Measurements from ENCODE around the gene NR3C2. TPM values are rescaled to one million over a fixed set of nuclear protein-coding genes. Genes with fewer than 3 reads are reported as not detected.

Gene NR3C2
- total RNA-seq, 1 experiment from 2014 or later, result 2.7 TPM

DNA sequence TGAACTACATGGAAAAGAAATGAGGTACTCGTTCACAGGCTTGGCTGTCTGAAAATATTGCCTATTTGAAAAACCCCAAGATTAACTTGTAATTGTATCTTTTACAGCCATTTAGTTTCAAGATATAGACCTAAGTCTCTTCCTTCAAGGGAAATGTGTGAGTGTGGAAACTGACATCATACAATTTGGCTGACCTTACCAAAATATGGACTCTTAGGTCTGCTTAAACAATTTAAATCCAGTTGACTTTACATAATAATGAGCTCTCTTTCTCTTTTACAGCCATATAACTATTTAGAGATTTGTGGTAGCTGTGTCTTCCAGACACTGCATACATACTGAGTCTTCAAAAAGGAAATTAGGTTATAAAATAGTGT lies 186.9 kb downstream of the NR3C2 start (continued):
- TF ChIP-seq, protein P1, sequence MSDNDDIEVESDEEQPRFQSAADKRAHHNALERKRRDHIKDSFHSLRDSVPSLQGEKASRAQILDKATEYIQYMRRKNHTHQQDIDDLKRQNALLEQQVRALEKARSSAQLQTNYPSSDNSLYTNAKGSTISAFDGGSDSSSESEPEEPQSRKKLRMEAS (IDR thresholded peaks at IDR 0.05), result no peak
- TF ChIP-seq CEBPB (IDR thresholded peaks at IDR 0.05; ENCODE audit: low read depth), result no peak

DNA sequence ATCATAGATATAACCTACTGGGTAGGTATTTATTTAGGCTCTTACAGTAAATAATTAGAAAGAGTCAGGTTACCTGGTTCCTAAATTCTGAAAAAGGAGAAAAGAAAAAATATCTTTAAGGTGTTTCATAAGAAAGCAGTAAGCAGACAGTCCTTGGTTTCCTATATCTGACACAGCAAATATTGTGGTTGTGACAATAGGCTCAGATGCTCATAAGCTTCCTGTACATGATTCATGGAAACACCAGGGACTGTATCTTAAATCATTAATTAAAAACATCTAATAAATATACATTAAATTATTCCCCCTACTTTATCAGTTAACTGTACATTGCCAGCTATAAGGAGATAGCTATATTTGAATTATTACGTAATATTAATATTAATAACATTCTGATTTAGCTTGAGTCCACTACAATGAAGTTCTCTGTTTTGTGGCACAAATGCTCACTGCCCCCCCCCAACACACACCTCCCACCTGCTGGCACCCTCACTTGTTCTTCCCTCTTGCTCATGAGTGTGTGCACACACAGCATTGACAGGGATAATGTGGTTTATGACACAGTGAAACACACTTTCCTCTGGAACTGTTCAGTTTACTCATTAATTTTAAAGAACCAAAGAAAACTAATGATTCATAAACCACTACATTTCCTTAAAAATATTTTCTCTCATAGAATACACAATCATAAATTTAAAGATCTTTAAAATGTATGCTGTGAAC lies 187.4 kb downstream of the NR3C2 start:
- Histone ChIP-seq H3K27ac (ENCODE audit: low read depth, low read length) (no peak overlapping the region), H3K36me3 (ENCODE audit: control insufficient read depth in 1 of 2, insufficient read depth in 2 of 2, low read length in 2 of 2) (no peaks in the 10 kb centered on the region), H3K27me3 (ENCODE audit: insufficient read depth, low read length) (no peaks in the 10 kb centered on the region), H4K20me1 (ENCODE audit: insufficient read depth) (no peaks in the 10 kb centered on the region), H3K4me3 (replicated peaks in 1 of 2; ENCODE audit: low read depth in 1 of 2, low read length in 2 of 2) (no peak overlapping the region), H3K4me1 (ENCODE audit: control insufficient read depth in 1 of 2, insufficient read depth in 2 of 2, low read length in 2 of 2) (no peaks in the 10 kb centered on the region), H3K9me2 (ENCODE audit: insufficient read depth) (no peaks in the 10 kb centered on the region), H3K4me2 (ENCODE audit: low read length) (no peak overlapping the region), H3K79me2 (ENCODE audit: insufficient read depth, low read length) (no peaks in the 10 kb centered on the region), H3K9me3 (ENCODE audit: control insufficient read depth in 1 of 2, insufficient read depth in 1 of 2, low read depth in 1 of 2, low read length in 2 of 2) (no peaks in the 10 kb centered on the region), H2AFZ (ENCODE audit: low read depth, low read length, poor library complexity, severe bottlenecking) (no peak overlapping the region), H3K9ac (ENCODE audit: low read length) (no peak overlapping the region)
- POLR2A ChIA-PET, result no interaction called here
- no peak for ATAC-seq
- RAD21 ChIA-PET (ENCODE audit: low non-redundant PET in 1 of 2, low total read pairs in 2 of 2, uncharacterized antibody in 2 of 2, unreplicated experiment in 2 of 2), result no interaction called here
- CTCF ChIA-PET, result no interaction called here
- no TSS peak for BruUV-seq (replicated peaks)
- intact Hi-C loops (cut with micrococcal nuclease), result no loop called here
- TF ChIP-seq, protein P2, sequence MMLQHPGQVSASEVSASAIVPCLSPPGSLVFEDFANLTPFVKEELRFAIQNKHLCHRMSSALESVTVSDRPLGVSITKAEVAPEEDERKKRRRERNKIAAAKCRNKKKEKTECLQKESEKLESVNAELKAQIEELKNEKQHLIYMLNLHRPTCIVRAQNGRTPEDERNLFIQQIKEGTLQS (IDR thresholded peaks at IDR 0.05), result no peak
- TF ChIP-seq RAD21 (IDR thresholded peaks at IDR 0.05; ENCODE audit: low read depth) (no peak), SP1 (IDR thresholded peaks at IDR 0.05; ENCODE audit: low read depth) (no peak), TCF7L2 (IDR thresholded peaks at IDR 0.05; ENCODE audit: borderline replicate concordance, extremely low read depth, insufficient read depth, insufficient read length) (no peak), SIN3A (IDR thresholded peaks at IDR 0.05; ENCODE audit: low read depth) (no peak), SRF (IDR thresholded peaks at IDR 0.05; ENCODE audit: low read depth) (no peak), YY1 (IDR thresholded peaks at IDR 0.05; ENCODE audit: extremely low read depth, insufficient replicate concordance, low read depth, low read length) (no peak), POLR2A (IDR thresholded peaks at IDR 0.05; ENCODE audit: borderline replicate concordance, extremely low read depth, insufficient read depth, insufficient read length) (no peak), JUND (IDR thresholded peaks at IDR 0.05) (no peak), POLR2AphosphoS5 (IDR thresholded peaks at IDR 0.05; ENCODE audit: low read depth, low read length) (no peak), FOSL1 (IDR thresholded peaks at IDR 0.05; ENCODE audit: low read depth) (no peak), EZH2 (IDR thresholded peaks at IDR 0.05) (no peak), EZH2phosphoT487 (IDR thresholded peaks at IDR 0.05; ENCODE audit: borderline replicate concordance) (no peak), ZFX (IDR thresholded peaks at IDR 0.05) (no peak)
- TF ChIP-seq, protein P1 (IDR thresholded peaks at IDR 0.05), result no peak
- TF ChIP-seq, protein P3, sequence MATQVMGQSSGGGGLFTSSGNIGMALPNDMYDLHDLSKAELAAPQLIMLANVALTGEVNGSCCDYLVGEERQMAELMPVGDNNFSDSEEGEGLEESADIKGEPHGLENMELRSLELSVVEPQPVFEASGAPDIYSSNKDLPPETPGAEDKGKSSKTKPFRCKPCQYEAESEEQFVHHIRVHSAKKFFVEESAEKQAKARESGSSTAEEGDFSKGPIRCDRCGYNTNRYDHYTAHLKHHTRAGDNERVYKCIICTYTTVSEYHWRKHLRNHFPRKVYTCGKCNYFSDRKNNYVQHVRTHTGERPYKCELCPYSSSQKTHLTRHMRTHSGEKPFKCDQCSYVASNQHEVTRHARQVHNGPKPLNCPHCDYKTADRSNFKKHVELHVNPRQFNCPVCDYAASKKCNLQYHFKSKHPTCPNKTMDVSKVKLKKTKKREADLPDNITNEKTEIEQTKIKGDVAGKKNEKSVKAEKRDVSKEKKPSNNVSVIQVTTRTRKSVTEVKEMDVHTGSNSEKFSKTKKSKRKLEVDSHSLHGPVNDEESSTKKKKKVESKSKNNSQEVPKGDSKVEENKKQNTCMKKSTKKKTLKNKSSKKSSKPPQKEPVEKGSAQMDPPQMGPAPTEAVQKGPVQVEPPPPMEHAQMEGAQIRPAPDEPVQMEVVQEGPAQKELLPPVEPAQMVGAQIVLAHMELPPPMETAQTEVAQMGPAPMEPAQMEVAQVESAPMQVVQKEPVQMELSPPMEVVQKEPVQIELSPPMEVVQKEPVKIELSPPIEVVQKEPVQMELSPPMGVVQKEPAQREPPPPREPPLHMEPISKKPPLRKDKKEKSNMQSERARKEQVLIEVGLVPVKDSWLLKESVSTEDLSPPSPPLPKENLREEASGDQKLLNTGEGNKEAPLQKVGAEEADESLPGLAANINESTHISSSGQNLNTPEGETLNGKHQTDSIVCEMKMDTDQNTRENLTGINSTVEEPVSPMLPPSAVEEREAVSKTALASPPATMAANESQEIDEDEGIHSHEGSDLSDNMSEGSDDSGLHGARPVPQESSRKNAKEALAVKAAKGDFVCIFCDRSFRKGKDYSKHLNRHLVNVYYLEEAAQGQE (IDR thresholded peaks at IDR 0.05; ENCODE audit: low read depth), result no peak
- TF ChIP-seq, protein P4, sequence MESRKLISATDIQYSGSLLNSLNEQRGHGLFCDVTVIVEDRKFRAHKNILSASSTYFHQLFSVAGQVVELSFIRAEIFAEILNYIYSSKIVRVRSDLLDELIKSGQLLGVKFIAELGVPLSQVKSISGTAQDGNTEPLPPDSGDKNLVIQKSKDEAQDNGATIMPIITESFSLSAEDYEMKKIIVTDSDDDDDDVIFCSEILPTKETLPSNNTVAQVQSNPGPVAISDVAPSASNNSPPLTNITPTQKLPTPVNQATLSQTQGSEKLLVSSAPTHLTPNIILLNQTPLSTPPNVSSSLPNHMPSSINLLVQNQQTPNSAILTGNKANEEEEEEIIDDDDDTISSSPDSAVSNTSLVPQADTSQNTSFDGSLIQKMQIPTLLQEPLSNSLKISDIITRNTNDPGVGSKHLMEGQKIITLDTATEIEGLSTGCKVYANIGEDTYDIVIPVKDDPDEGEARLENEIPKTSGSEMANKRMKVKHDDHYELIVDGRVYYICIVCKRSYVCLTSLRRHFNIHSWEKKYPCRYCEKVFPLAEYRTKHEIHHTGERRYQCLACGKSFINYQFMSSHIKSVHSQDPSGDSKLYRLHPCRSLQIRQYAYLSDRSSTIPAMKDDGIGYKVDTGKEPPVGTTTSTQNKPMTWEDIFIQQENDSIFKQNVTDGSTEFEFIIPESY (IDR thresholded peaks at IDR 0.05; ENCODE audit: extremely low read depth, insufficient replicate concordance, low read length), result no peak
- no peak for DNase-seq (ENCODE audit: low read depth, low spot score)
